DMS 273 treated with DMSO at 0.1 percent for 48 hours (cell line): ENCODE measurements around the gene TTC6.
A peak's percentile ranks its signal among the peaks of the same experiment; 100 is the strongest.
"Not testable (repeated sequence)": the region's sequence is repeated elsewhere in the genome, so short reads cannot be mapped to it uniquely, and the experiment has no call there.

ENCODE experiments used
- DNase-seq: peaks from one replicate; lab custom pipeline; 2025; lab: John Stamatoyannopoulos, UW

TTC6 gene, protein sequence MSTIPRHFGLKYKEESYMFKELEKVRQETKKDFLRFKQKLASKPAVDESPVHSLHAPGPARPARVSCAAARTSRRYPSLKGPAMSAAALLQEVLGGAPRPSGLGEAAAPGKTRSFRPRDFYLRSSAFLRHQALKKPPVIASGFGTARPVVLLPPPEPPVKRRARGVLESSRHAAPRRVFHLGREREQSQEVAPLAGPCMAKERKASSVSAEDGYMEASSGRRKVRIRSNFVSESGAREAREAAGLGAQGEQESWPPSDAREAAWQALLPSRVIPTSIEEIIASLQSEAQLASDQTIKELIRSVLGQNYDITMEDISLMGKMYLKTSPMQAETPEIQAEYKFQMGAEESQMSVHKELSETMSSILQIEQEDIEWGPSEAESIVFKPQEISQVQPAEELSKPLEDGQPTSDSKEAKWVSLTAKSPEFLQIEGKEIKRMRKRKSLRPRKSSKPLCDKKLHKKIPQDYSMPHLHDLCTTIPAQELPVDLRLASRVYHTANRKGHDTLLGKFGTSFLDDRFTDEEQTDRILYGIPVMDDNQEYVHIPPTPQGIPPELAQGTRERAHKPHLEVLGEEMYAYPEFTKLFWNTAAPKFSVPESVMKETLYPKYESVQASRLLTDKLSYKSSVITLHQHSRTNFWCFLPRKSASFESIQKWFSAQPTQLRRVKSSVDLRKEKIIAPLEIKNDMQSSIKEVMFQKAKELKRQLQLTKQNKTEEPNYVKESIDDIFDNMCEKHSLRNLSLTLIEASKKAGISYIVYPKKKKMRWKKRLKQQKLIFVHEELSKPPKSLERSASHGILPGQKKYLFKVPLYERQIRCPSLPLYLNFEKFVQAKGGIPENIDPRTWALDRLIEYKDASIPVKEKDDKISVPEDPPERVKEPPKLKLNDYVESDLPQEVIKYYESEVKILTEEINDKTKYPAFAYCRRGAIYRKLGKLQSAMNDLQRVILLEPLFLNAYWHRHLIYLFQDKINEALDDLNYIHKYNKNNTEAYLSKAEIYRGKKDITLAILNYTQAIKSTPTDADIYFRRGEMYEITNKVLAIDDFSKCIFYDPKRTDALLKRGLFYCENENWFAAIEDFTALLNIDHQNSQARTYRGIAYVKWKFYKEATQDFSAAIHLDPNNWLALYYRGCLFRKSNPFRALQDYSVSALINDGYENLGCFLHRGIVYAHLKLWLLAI (N-terminal part only)

DNA sequence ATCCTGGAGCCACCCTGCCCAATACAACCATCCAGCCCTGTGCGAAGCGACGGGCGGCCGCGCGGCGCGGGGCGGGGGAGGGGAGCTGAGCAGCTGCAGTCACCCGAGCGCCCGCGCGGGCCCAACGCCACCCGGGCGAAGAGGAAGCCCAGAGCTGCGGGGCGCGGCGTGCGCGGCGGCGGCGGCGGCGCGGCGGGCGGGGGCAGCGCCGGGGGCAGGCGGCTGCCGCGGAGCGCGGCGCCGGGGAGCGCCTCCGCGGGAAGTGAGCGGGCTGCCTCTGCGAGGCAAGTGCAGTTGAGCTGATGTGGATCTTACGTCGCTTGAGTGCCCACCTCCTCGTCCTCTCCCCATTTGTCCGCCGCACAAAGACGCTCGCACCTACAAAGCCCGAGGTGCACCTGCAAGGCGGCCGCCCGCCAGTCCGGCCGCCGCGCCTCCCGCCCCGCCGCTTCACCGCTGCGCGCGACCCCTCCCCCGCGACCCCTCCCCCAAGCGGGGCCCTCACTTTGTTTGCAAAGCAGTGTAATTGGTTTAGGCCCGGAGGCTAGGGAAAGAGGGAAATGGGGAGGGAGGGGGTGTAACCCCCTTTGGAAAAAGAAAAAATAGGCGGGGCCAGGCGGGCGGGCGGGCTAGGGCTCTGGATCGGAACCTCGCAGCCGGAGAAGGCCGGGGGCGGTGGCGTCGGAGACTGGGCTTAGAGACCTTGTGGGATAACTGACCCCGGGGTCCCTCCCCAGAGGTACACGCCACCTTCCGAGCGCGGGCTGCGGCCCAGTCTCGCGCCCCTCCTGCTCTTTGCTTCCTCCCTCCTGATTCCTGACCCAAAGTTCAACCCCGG, at the start of gene TTC6, which contains the start of gene FOXA1:
TSS of gene TTC6 (plus strand) at position 659 of the 838 bp plus-strand sequence. CDS start 26,436 bp downstream, outside the sequence.
TSS of gene FOXA1 (minus strand) at position 279 of the 838 bp plus-strand sequence. CDS start at position 2, 277 bp downstream.
- no peak for DNase-seq

DNA sequence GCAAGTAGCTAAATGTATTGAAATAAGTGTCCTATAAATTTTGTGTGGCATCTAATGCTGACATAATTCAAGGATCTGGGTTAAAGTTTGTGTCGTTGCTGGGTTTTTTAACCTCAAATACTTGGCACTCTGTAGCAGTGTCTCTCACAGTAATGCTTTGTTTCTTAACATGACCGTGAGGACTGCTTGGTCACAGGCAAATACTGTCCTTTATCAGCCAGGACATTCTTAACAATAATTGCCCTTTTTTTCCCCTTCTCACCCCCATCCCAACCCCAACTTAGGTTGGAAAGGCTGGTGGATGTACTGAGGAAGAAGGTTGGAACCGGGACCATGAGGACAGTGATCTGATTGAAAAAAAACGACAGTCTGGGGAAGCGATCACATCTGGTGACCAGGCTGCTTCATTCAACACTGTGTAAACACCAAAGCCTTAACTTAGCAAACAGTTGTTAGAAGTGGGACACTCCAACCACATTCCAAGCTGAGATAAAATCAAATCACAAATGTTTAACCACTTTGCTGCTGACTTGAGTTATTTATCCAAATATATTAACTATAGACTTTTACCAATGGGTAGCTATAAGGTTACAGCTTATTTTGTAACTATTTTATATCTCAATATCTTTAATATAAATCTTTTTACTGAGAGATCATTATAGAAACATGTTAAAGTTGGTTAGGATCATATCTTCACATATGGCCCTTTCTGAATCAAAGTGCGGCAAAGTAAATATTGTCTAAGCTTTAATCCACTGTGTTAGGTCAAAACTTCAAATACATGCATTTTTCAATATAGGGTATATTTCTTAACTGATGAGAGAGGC, 48.6 kb upstream of the TTC6 start:
- DNase-seq = peak; percentile 38

DNA sequence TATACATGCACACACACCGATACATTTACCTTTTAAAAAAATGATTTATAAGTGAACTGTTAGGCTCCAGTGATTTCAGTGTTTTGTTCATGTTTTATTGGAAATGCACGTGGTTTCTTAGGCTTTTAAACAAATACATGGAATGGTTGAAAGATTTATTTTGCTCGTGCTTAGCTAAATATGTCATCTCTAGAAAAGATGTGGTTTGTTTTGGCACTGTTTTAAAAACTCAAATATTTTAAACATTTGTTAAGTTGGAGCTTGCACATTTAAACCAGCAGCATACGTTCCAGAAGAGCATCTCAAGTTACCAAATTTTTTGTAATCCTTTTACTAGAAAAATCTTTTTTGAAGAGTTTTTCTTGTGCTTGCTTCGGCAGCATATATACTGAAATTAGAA, 44.9 kb upstream of the TTC6 start:
- DNase-seq = no peak

DNA sequence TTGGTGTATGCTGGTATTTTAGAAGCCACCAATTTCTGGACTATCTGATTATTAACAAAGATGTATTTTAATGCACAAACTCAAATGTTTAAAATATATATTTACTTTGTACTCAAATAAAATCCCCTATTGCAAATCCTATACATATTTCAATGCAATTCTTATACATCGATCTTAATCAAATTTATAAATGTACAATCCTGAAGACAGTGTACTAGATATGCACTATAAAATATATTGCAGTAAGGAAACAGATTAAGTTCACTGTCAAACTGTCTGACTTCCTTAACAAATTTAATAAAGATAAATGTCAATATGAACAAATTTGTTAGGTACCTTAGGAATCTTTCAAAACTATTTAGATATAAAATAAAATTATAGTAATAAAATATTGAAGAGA, 44.3 kb upstream of the TTC6 start:
- DNase-seq = no peak

DNA sequence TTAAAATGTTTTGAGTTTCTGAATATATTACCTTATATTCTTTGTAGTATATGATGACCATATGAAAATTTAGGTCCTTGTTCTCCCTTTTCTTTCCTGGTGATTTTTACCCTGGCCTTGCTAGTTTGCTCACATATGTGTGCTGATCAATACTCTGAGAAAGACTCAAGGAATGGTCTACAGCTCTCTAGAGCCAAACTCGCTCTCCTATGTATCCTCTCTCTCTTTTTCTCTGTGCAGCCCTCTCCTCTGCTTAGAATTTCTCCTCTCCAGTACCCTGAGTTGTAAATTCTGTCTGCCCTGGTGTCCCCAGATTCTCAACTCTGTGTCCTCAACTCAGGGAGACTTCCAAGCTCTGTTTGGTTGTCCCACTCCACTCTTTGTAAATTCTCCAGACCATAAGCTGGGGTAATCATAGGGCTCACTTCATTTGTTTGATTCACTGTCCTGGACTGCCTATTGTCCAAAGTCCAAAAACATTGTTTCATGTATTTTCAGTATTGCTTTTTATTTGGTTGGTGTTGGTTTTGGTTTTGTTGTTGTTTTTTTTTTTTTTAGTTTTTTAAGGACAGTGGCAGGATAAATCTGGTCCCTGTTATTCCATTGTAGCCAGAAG, 41.4 kb upstream of the TTC6 start:
- no peak for DNase-seq

DNA sequence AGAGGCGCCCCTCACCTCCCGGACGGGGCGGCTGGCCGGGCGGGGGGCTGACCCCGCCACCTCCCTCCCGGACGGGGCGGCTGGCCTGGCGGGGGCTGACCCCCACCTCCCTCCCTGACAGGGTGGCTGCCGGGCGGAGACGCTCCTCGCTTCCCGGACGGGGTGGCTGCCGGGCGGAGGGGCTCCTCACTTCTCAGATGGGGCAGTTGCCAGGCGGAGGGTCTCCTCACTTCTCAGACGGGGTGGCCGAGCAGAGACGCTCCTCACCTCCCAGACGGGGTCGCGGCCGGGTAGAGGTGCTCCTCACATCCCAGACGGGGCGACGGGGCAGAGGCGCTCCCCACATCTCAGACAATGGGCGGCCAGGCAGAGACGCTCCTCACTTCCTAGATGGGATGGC, 39.8 kb upstream of the TTC6 start:
- DNase-seq = not testable (repeated sequence)

DNA sequence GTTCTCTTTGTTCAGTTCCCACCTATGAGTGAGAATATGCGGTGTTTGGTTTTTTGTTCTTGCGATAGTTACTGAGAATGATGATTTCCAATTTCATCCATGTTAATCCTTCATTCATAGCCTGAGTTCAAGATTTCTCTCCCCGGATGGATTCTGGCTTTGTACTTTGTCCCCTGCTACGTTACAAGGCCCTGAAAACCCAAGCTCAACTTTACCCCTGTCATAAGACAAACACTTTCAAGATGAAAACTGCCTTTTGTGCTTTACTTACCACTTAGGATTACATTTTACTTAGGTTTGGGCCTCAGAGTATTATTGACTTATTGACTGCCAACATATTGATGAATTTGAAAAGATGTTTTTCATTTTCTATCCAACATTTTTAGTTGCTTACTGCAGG, 36.7 kb upstream of the TTC6 start:
- DNase-seq = no peak

DNA sequence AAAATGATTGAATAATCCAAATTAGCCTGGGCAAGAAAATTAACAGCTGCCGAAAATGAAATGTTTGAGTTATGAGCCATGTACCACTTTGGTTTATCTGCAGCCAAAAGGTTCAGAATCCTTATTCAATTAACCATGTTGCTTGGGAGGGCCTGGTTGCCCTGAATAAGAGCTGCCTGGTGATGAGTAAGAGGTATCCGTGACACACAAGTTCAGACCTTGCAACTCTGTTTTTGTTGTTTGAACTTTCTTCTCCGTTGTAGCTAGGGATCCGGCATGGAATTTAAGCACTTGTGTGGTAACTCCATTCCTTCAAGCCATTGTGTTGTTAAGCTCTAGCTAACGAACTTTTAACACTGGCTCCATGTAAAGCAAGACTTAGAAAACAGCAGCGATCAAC, 36.0 kb upstream of the TTC6 start:
- no peak for DNase-seq

DNA sequence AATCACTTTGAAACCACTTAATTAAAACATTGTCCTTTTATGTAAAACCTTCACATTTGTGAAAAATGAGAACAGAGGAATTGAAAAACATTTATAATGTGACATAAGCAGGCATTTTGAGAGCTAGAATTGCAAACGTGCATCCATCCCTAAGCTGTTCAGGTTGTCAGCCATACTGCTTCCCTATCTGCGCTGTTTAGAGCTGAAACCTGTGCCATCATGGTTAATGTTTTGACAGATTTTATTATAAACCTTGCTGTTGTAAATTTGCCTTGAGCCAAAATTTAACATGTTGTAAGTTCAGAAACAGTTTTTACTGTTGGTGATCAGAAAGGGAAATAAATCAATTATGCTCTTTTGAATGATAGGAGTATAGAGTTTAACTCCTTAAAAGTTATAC, 32.2 kb upstream of the TTC6 start:
- DNase-seq = no peak

DNA sequence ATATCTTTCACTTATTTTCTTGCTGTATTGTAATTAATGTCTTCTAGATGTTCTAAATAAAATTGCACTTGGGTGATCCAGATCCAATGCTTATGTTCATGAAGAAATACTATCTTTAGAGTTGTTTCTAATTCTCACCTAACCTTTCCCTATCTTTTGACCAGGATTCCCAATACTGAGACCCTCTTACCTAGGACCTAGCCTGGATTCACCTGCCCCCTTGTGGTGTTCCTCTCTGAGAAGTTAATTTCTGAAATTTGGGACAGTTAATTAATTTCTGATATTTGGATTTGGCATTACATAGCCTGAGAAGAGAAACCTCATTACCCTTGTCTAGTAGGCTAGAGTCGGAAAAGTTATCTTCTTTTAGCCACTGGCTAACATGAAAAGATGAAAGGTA, 29.9 kb upstream of the TTC6 start:
- no peak for DNase-seq

DNA sequence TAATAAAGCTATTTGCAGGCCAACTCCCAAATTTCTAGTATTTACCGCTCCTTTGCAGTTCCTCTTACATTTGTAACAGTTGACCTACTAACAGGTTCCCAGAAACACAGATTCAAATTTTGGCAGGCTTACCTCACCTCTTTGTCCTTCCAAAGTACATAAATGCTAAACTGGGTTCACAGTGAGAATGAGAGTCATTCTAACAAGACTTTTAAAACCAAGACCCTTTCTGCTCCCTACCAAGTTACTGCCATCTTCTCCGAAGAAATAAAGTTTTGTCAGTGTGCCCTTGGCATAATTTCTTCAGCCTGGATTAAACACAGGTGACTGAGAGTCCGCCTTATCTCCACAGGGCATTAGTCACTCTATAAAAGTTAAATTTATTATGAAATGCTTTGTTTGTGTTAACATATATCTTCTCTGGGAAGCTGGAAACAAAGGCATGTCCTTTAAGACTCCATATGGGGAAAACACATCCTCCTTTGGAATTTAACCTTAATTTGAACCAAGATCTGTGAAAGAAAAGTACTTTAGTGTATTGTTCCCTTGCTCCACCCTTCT, 28.5 kb upstream of the TTC6 start:
- DNase-seq = no peak

DNA sequence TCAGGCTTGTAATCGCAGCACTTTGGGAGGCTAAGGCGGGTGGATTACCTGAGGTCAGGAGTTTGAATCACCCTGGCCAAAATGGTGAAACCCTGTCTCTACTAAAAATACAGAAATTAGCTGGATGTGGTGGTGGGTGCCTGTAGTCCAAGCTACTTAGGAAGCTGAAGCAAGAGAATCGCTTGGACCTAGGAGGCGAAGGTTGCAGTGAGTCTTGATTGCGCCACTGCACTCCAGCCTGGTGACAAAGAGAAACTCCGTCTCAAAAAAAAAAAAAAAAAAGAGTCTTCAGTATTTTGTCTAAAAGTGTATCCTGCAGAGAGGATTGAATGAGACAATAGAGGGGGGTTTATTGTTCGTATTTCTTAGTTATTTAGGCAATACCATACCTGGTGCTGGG, 25.7 kb upstream of the TTC6 start:
- DNase-seq = no peak

DNA sequence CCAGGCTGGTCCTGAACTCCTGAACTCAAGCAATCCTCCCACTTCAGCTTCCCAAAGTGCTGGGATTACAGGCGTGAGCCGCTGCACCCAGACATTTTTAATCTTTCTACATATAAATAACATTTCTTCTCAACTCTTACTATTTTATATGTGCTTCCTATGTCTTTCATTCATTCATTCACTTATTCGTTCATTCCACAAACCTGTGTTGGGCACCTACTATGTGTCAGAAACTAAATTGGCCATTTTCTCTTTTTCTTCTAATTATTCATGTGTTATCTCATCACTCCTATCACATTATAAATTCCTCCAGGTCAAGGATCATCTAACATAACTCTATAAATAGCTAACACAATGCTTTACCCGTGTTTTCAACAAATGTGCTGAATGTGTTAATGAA, 24.0 kb upstream of the TTC6 start:
- no peak for DNase-seq

DNA sequence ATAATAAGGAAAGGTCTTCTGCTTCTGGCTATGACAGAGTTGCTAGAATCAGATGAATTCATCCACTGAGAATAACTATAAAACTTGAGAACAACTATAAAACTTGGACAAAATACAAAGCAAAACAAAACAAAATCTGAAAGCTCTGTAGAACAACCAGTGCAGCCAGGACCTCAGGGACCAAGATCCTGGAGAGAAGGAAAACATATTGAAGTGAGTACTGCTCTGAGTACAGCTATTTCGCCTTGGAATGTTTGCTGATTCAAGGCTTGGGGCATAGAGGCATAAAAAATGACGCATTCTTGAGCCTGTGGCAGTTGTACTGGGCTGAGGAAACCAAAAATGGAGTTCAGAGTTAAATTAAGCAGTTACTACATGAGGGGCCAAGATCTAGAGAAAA, 22.1 kb upstream of the TTC6 start:
- no peak for DNase-seq

DNA sequence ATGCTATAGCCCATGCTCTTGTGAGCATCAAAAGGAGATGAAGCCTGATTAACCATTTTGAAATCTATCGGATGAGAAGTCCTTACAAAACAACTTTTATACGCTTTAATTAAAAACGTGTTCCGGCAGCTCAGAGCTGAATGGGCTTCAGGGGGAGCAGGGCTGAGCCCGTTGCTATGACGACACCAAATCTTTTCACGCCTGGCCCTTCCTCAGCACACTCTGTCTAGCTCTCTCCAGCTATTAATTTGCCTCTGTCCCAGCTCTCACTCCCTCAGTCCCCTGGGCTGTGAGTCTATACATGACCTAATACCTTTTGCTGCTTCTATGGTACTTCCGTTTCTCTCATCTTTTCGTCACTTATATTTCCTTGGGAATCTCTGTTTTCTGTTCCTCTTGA, 16.2 kb upstream of the TTC6 start:
- no peak for DNase-seq

DNA sequence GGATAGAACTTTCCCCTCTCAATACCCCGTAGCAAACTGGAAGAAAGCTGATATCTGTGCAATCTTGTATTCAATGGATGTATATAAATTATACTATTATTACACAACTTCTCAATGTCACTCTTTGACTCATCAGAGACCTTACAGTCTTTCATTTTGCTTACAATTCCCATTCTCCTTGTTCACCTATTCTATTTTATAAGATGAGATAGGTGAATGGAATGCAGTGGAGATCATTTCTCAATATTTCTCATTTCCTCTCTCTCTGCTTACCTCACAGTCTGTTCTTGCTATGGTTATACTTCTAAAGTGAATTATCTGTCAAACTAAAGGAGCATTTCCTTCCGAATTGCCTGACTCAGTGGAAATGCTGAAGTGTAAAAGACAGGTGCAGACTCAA, 15.3 kb upstream of the TTC6 start:
- no peak for DNase-seq

DNA sequence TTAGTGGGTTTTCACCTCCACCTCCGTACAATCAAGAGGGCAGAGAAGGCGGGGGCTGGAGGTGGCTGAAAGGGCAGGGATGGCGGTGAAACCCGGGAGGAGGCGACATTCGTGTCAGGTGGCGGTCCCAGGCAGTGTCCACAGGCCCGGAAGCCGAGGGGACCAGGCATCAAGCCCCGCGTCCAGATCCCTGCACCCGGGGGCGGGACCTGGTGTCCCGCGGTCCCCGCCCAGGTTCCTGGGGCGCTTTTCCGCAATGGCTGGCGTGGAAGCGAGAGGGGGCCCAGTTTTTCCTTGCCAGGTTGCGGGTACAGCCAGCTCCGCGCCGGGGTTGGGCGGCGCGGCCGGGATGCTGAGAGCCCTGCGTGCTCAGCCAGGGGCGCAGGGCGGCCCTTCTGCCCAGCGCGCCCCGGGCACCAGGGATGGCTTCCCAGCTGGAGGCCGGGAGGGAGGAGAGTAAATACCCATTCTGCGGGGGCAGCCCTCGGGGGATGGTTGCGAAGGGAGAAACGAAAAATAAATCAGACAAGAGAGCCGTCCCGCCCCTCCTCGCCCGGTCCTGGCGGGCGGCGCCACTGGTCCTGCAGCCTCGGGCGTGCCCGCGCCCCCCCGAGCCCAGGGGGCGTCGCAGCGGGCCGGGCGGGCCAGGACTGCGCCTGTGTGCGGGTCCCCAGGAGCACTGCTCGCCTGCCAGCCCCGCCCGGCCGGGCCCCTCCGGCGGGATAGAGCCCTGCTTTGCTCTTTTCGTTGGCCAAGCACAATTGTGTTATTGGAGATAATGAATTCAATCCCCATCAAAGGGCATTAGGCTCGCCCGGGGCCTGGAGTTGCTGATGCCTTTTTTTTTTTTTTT, 11.8 kb upstream of the TTC6 start:
- no peak for DNase-seq

DNA sequence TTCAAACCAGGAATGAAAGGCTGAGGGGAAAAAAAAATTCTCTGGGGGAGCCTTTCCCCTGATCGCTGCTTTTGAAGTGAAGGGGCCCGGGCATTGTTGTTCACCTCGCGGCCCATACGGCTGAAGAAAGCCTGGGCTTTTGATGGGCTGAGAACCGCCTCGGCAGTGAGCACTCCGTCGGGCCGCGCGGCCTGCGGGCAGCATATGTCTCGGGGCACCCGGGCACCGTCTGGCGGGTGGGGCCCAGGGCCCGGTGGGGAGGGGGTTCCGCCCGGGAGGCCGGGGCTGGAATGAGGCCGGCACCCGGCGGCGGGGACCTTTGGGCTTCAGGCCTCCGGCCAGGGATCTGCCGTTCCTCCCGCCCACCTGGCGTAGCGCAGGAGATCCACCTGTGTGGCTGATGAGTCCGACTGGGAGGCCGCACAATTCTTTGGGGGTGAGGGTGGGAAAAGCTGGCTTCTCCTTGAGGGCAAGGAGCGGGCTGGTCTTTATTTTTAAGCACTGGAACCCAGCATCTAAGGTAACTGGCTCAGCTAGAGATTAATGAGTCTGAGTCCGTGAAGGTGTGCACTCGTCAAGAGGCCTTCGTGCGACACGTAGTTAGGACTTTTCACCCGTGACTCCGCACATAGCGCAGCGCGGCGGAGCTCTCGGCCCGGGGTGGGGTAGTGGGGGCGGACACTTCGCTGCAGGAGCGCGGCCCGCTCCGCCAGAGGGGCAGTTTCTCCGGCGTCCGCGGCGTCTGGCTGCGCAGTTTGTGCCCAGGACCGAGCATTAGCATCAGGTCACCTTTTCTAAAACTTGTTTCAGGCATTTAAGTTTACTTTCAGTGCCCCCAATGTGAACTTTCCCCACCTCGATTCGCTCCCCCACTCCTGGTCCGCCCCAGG, 11.0 kb upstream of the TTC6 start:
- no peak for DNase-seq
